ENCODE measurements around the gene ARL13B.

GRCh38 chr3:94101860-94102259, 121.9 kb downstream of the ARL13B start:
- TF ChIP-seq CTCF (conservative IDR thresholded peaks at IDR 0.05) (peak; percentile 33), ZFX (IDR thresholded peaks at IDR 0.05) (no peak)

Measured in C4-2B (cell line).